K562 (cell line): ENCODE measurements around the gene ATXN7L2. TPM values are rescaled to one million over a fixed set of nuclear protein-coding genes. Genes with fewer than 3 reads are reported as not detected.

ENCODE experiments used
- ARID1B ChIP-seq: fragments of 450-650 bp; IDR thresholded peaks from 2 replicates; pipeline ENCODE4 v1.6.1; 2016; ENCODE audit warnings: antibody characterized with exemption, mild to moderate bottlenecking, inconsistent platforms
- CBFB ChIP-seq: sonication (generic); formaldehyde crosslinking; IDR thresholded peaks from 2 replicates; pipeline ENCODE4 v1.4.0; 2020; ENCODE audit warnings: mild to moderate bottlenecking, missing genetic modification reagents
- CBX2 ChIP-seq: fragments of 200-600 bp; sonication (generic); IDR thresholded peaks from one replicate; pipeline ENCODE4 v1.6.1; 2012; ENCODE audit warnings: mild to moderate bottlenecking, low read length, inconsistent platforms; ENCODE audit not compliant: insufficient read depth, poor library complexity, severe bottlenecking
- CEBPB ChIP-seq: fragments of 450-650 bp; IDR thresholded peaks from 2 replicates; pipeline ENCODE4 v1.6.1; 2016; ENCODE audit warnings: missing genetic modification characterization, missing compliant biosample characterization
- DDX20 ChIP-seq: fragments of 450-650 bp; IDR thresholded peaks from 2 replicates; pipeline ENCODE4 v1.6.1; 2016; ENCODE audit warnings: missing genetic modification characterization, low read depth, mild to moderate bottlenecking, missing compliant biosample characterization, moderate library complexity
- E2F5 ChIP-seq: sonication (generic); formaldehyde crosslinking; IDR thresholded peaks from 2 replicates; pipeline ENCODE4 v1.8.0; 2022; ENCODE audit warnings: mild to moderate bottlenecking, missing genetic modification reagents
- HMGN3 ChIP-seq: IDR thresholded peaks from 2 replicates; pipeline ENCODE4 v1.6.1; 2011; ENCODE audit warnings: borderline replicate concordance, low read depth, mild to moderate bottlenecking, mixed read lengths, low read length; ENCODE audit not compliant: insufficient read length; ENCODE audit errors: extremely low read depth
- HNRNPL ChIP-seq: fragments of 200-400 bp; formaldehyde crosslinking; IDR thresholded peaks from 2 replicates; pipeline ENCODE4 v1.6.1; 2017; ENCODE audit warnings: low read depth, mild to moderate bottlenecking, low read length
- LCOR ChIP-seq: sonication (generic); formaldehyde crosslinking; IDR thresholded peaks from 2 replicates; pipeline ENCODE4 v1.8.0; 2022; ENCODE audit warnings: mild to moderate bottlenecking, missing genetic modification reagents
- LEF1 ChIP-seq: fragments of 450-650 bp; IDR thresholded peaks from 2 replicates; pipeline ENCODE4 v1.6.1; 2016; ENCODE audit warnings: mild to moderate bottlenecking
- MEF2D ChIP-seq: conservative IDR thresholded peaks from 2 replicates; pipeline ENCODE4 v1.6.1; 2016; ENCODE audit warnings: low read depth, missing genetic modification characterization, missing compliant biosample characterization
- MNT ChIP-seq, 2 experiments: fragments of 450-650 bp; conservative IDR thresholded peaks; 2 replicates each; pipeline ENCODE4 v1.6.1; 2017; ENCODE audit warnings: mild to moderate bottlenecking in 2 of 2, moderate library complexity in 2 of 2
- RAD51 ChIP-seq: fragments of 450-650 bp; IDR thresholded peaks from 2 replicates; pipeline ENCODE4 v1.7.1; 2016; ENCODE audit warnings: low read depth, mild to moderate bottlenecking, borderline replicate concordance
- RB1 ChIP-seq: fragments of 450-650 bp; IDR thresholded peaks from 2 replicates; pipeline ENCODE4 v1.6.1; 2017; ENCODE audit warnings: low read depth, mild to moderate bottlenecking
- RBBP5 ChIP-seq: fragments of 200-600 bp; sonication (generic); IDR thresholded peaks from 2 replicates; pipeline ENCODE4 v1.6.1; 2012; ENCODE audit warnings: borderline replicate concordance, mild to moderate bottlenecking, low read length, control low read depth, inconsistent platforms; ENCODE audit not compliant: insufficient read depth, poor library complexity, severe bottlenecking
- RNF219 ChIP-seq: fragments of 250-450 bp; sonication (Bioruptor Pico); IDR thresholded peaks from 2 replicates; pipeline ENCODE4 v1.5.0; 2022; ENCODE audit warnings: mild to moderate bottlenecking
- THAP7 ChIP-seq: fragments of 250-450 bp; sonication (Bioruptor Pico); IDR thresholded peaks from 2 replicates; pipeline ENCODE4 v1.5.0; 2021
- ZBTB8A ChIP-seq: fragments of 450-650 bp; IDR thresholded peaks from 2 replicates; pipeline ENCODE4 v1.6.1; 2018; ENCODE audit warnings: mild to moderate bottlenecking, moderate library complexity; ENCODE audit not compliant: partially characterized antibody
- ZFP30 ChIP-seq: fragments of 250-450 bp; sonication (Bioruptor Pico); IDR thresholded peaks from 2 replicates; pipeline ENCODE4 v1.8.0; 2022; ENCODE audit warnings: moderate library complexity, mild to moderate bottlenecking, inconsistent platforms, borderline replicate concordance
- ZFX ChIP-seq: sonication (generic); formaldehyde crosslinking; IDR thresholded peaks from 2 replicates; pipeline ENCODE4 v1.8.0; 2022; ENCODE audit warnings: mild to moderate bottlenecking, missing genetic modification reagents, moderate library complexity
- ZNF280A ChIP-seq: fragments of 450-650 bp; IDR thresholded peaks from 2 replicates; pipeline ENCODE4 v1.6.1; 2018; ENCODE audit warnings: mild to moderate bottlenecking, low read depth; ENCODE audit not compliant: partially characterized antibody
- ZNF444 ChIP-seq: fragments of 250-450 bp; sonication (Bioruptor Pico); IDR thresholded peaks from 2 replicates; pipeline ENCODE4 v1.4.0; 2020; ENCODE audit warnings: mild to moderate bottlenecking, moderate library complexity
- ZNF696 ChIP-seq: fragments of 250-450 bp; sonication (Bioruptor Pico); conservative IDR thresholded peaks from 2 replicates; pipeline ENCODE4 v1.4.0; 2020; ENCODE audit warnings: mild to moderate bottlenecking, moderate library complexity
- polyA plus RNA-seq, 8 experiments: library from polyadenylated mRNA; depleted of rRNA in 4 of 8; stranded (reverse) in 5 of 8; unstranded in 3 of 8; fragments of >200 nt; fragmentation: Nextera tagmentation in 2 of 8; fragmentation: Illumina TruSeq in 1 of 8; extraction: Ambion mirVana in 2 of 8; extraction: Trizol in 1 of 8; gene quantifications; 2 replicates each; pipeline versions ENCODE4 v1.2.1 to v1.2.3, GENCODE V29; 2011 to 2014; ENCODE audit warnings: inconsistent platforms in 1 of 8, missing spikeins in 1 of 8
- total RNA-seq, 7 experiments: library from RNA; depleted of rRNA in 6 of 7; stranded (reverse); fragments of >200 nt in 6 of 7; fragmentation: Illumina TruSeq in 2 of 7; extraction: Trizol in 2 of 7; gene quantifications; 2 replicates each; pipeline versions ENCODE4 v1.2.1 to v1.2.3, GENCODE V29; 2011 to 2021; ENCODE audit warnings: low replicate concordance in 1 of 7

The ATXN7L2 gene
- total and polyA plus RNA-seq, 9 of the 15 experiments (the other 6 are each of a cell fraction or from before 2014, with no cell fraction given), result 0.21 to 10.4 (median 5.8) TPM

- TF ChIP-seq RAD51 (no peak), HMGN3 (no peak), RNF219 (no peak), HNRNPL (no peak), MEF2D (no peak), ZBTB8A (no peak), CBFB (CRISPR knock-in tag) (no peak), ZFP30 (CRISPR knock-in tag) (no peak), RBBP5 (no peak), ARID1B (no peak), THAP7 (CRISPR knock-in tag) (no peak), LEF1 (no peak), CBX2 (no peak), ZNF444 (CRISPR knock-in tag) (no peak), LCOR (CRISPR knock-in tag) (no peak), ZFX (CRISPR knock-in tag) (no peak), ZNF280A (no peak), ZNF696 (no peak), CEBPB (tag) (no peak), DDX20 (tag) (no peak), MNT (conservative IDR thresholded peaks at IDR 0.05) (peak in 1 of 2 experiments; percentile 72; a peak in 2 of 4 replicates), E2F5 (CRISPR knock-in tag) (peak; percentile 20; the same call in 1 of the 2 replicates), RB1 (no peak)
These were observed 4.9 kb upstream of the ATXN7L2 start (continued) for GRCh38 chr1:109478806-109479205.
